Smooth muscle cell (in vitro differentiated cells): ENCODE data around the gene SYN1. TPM values are rescaled to one million over a fixed set of nuclear protein-coding genes. Genes with fewer than 3 reads are reported as not detected.

Source experiments
- DNase-seq: peaks from one replicate; lab custom pipeline; 2025; ENCODE audit not compliant: unreplicated experiment; lab: John Stamatoyannopoulos, UW
- H2AFZ ChIP-seq: fragments of 200-600 bp; sonication (generic); 2 replicates; pipeline ENCODE4 v1.6.0; 2016; ENCODE audit warnings: antibody characterized with exemption, low read depth, mild to moderate bottlenecking
- H3F3A ChIP-seq: fragments of 200-600 bp; sonication (generic); 2 replicates; pipeline ENCODE4 v1.6.0; 2017; ENCODE audit warnings: antibody characterized with exemption, low read depth
- H3K27ac ChIP-seq: fragments of 200-600 bp; sonication (generic); 2 replicates; pipeline ENCODE4 v1.5.1; 2016; ENCODE audit warnings: low read depth, mild to moderate bottlenecking
- H3K27me3 ChIP-seq: fragments of 200-600 bp; sonication (generic); 2 replicates; pipeline ENCODE4 v1.6.1; 2016; ENCODE audit warnings: low read depth, mild to moderate bottlenecking
- H3K36me3 ChIP-seq: fragments of 200-600 bp; sonication (generic); 2 replicates; pipeline ENCODE4 v1.5.1; 2016; ENCODE audit warnings: low read depth
- H3K4me1 ChIP-seq: fragments of 200-600 bp; sonication (generic); 2 replicates; pipeline ENCODE4 v1.5.1; 2016; ENCODE audit warnings: low read depth
- H3K4me2 ChIP-seq: fragments of 200-600 bp; sonication (generic); 2 replicates; pipeline ENCODE4 v1.6.0; 2016; ENCODE audit warnings: mild to moderate bottlenecking
- H3K4me3 ChIP-seq: fragments of 200-600 bp; sonication (generic); 2 replicates; pipeline ENCODE4 v1.5.1; 2016; ENCODE audit warnings: mild to moderate bottlenecking
- H3K79me2 ChIP-seq: fragments of 200-600 bp; sonication (generic); 2 replicates; pipeline ENCODE4 v1.6.0; 2016; ENCODE audit warnings: low read depth, mild to moderate bottlenecking
- H3K9ac ChIP-seq: fragments of 200-600 bp; sonication (generic); 2 replicates; pipeline ENCODE4 v1.6.0; 2016; ENCODE audit warnings: low read depth
- H3K9me3 ChIP-seq: fragments of 200-600 bp; sonication (generic); replicated peaks from 2 replicates; pipeline ENCODE4 v1.5.1; 2016; ENCODE audit warnings: low read depth
- H4K20me1 ChIP-seq: fragments of 200-600 bp; sonication (generic); 2 replicates; pipeline ENCODE4 v1.6.0; 2016; ENCODE audit warnings: low read depth
- WGBS: methylation state at CpG from one replicate; pipeline ENCODE4 v1.1.7; 2016; ENCODE audit warnings: low lambda C conversion rate; 5-methylcytosine and 5-hydroxymethylcytosine counted together
- polyA plus RNA-seq: library from polyadenylated mRNA; unstranded; fragments of >200 nt; fragmentation: Nextera tagmentation; extraction: Ambion mirVana; gene quantifications from 2 replicates; pipeline ENCODE4 v1.2.1, GENCODE V29; 2016
- total RNA-seq: library from RNA; depleted of rRNA; stranded (reverse); fragments of >200 nt; gene quantifications from 2 replicates; pipeline ENCODE4 v1.2.3, GENCODE V29; 2014
- TF ChIP-seq, protein P1 (sequence below): fragments of 200-600 bp; sonication (generic); IDR thresholded peaks from 2 replicates; pipeline ENCODE4 v1.5.1; 2017; ENCODE audit warnings: borderline replicate concordance, mild to moderate bottlenecking, antibody characterized with exemption; ENCODE audit not compliant: insufficient read depth, poor library complexity, severe bottlenecking

Gene SYN1
- total and polyA plus RNA-seq, 2 experiments from 2014 or later: 5.1 to 9.1 TPM

DNA sequence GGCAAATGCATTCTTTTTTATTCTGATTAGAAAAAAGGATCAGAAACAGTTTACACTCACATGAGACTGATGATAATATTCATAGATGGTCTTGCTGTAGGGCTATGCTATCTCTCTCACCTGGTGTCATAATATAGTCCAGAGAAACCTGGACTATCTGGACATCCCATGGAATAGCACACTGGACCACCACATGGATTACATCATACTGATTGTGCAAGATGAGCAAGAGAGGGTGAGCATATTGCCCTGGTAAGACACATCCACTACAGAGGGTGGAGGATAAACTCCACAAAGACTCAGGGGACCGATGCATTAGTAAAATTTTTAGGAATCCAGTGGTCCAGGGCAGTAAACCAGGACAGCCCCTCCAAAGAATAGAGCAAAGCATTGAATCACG lies 8.2 kb downstream of the SYN1 start:
- no peaks in the 10 kb centered on the region for H3K79me2 ChIP-seq
- DNase-seq: no peak
- TF ChIP-seq, protein P1, sequence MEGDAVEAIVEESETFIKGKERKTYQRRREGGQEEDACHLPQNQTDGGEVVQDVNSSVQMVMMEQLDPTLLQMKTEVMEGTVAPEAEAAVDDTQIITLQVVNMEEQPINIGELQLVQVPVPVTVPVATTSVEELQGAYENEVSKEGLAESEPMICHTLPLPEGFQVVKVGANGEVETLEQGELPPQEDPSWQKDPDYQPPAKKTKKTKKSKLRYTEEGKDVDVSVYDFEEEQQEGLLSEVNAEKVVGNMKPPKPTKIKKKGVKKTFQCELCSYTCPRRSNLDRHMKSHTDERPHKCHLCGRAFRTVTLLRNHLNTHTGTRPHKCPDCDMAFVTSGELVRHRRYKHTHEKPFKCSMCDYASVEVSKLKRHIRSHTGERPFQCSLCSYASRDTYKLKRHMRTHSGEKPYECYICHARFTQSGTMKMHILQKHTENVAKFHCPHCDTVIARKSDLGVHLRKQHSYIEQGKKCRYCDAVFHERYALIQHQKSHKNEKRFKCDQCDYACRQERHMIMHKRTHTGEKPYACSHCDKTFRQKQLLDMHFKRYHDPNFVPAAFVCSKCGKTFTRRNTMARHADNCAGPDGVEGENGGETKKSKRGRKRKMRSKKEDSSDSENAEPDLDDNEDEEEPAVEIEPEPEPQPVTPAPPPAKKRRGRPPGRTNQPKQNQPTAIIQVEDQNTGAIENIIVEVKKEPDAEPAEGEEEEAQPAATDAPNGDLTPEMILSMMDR: no peak

GRCh38 chrX:47610511-47610910 lies 9.1 kb downstream of the SYN1 start:
- Histone ChIP-seq H3K36me3 (no peaks in the 10 kb centered on the region), H3K9ac (no peak overlapping the region), H2AFZ (no peak overlapping the region), H3K79me2 (no peaks in the 10 kb centered on the region), H3K27me3 (no peaks in the 10 kb centered on the region), H4K20me1 (no peaks in the 10 kb centered on the region), H3K4me3 (no peak overlapping the region), H3K4me2 (no peak overlapping the region), H3K27ac (no peak overlapping the region), H3F3A (no peaks in the 10 kb centered on the region), H3K9me3 (no peaks in the 10 kb centered on the region), H3K4me1 (no peaks in the 10 kb centered on the region)
- TF ChIP-seq, protein P1: no peak
- no peak for DNase-seq
- WGBS: 93% methylated on average over 4 of the region's 4 CpGs

More for the DNA sequence above, 8.2 kb downstream of the SYN1 start:
- Histone ChIP-seq H3K4me1 (no peaks in the 10 kb centered on the region), H3K27ac (no peak overlapping the region), H3K9me3 (no peaks in the 10 kb centered on the region), H3K36me3 (no peaks in the 10 kb centered on the region), H3K9ac (no peak overlapping the region), H4K20me1 (no peaks in the 10 kb centered on the region), H3K27me3 (no peaks in the 10 kb centered on the region), H3K4me2 (no peak overlapping the region), H3F3A (no peaks in the 10 kb centered on the region), H2AFZ (no peak overlapping the region), H3K4me3 (no peak overlapping the region)
- 61% methylated on average over 2 of the region's 2 CpGs for WGBS

- no peak overlapping the region for H3K4me3 ChIP-seq
- no peak for DNase-seq
- no peaks in the 10 kb centered on the region for H3K27me3 ChIP-seq
- H4K20me1 ChIP-seq: no peaks in the 10 kb centered on the region
- no peaks in the 10 kb centered on the region for H3F3A ChIP-seq
- H3K27ac ChIP-seq: no peak overlapping the region
- TF ChIP-seq, protein P1: no peak
- H3K79me2 ChIP-seq: no peaks in the 10 kb centered on the region
- H3K4me2 ChIP-seq: no peak overlapping the region
- no peaks in the 10 kb centered on the region for H3K36me3 ChIP-seq
- H3K9ac ChIP-seq: no peak overlapping the region
- no peak overlapping the region for H2AFZ ChIP-seq
- no peaks in the 10 kb centered on the region for H3K9me3 ChIP-seq
- WGBS: 80% methylated on average over 9 of the region's 9 CpGs
- no peaks in the 10 kb centered on the region for H3K4me1 ChIP-seq
These were observed 11.4 kb downstream of the SYN1 start for GRCh38 chrX:47608130-47608810.

- Histone ChIP-seq H3K4me2 (no peak overlapping the region), H3K4me1 (no peaks in the 10 kb centered on the region), H3K36me3 (no peaks in the 10 kb centered on the region), H3K9ac (no peak overlapping the region), H3K4me3 (no peak overlapping the region), H2AFZ (no peak overlapping the region), H3F3A (no peaks in the 10 kb centered on the region), H3K27ac (no peak overlapping the region), H3K79me2 (no peaks in the 10 kb centered on the region), H4K20me1 (no peaks in the 10 kb centered on the region), H3K27me3 (no peaks in the 10 kb centered on the region), H3K9me3 (no peaks in the 10 kb centered on the region)
- DNase-seq: no peak
- TF ChIP-seq, protein P1: no peak
These were observed 12.6 kb downstream of the SYN1 start for GRCh38 chrX:47607091-47607490.
